Stimulated activated CD4-positive, alpha-beta T cell treated with anti-CD3 and anti-CD28 coated beads, Interleukin-1b, Interleukin-23, amount 100 ng/mL, for 1 hour (primary cell): ENCODE data around the gene PLB1.

ENCODE experiments used
- DNase-seq, 2 donors: peaks; one replicate each; pipeline ENCODE4 v3.0.0-alpha.2; 2020; ENCODE audit warnings: low read depth in 2 of 2

PLB1 gene

DNA sequence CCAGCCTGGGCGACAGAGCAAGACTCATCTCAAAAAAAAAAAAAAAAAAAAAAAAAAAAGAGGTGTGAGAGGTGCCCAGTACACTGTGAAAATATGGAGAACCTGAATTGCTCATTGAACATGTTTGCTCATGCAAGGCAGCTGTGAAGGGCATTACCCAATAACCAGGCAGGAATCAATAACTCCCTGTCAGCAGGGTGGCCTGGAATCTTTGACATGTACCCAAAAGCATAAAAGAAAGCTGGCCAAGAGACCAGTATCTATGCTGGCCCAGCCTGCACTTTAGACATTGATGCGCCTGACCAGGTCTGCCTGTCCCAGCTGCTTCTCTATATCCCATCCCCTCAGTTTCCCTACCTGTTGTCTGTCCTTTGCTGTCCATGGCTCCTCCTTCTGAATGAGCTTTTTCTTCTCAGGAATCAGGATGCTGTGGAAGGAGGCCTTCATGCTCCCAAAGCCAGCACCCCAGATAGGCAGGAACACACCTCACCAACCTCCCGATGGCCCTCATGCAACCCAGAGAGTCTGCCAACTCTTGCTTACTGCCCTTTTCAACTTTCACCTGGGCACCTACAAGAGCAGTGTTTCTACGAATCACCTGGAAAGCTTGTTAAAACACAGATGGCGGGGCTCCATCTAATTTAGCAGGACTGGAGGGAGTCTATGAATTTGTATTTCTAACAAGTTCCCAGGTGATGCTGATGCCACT, 172.4 kb downstream of the PLB1 start:
- DNase-seq: no peak

DNA sequence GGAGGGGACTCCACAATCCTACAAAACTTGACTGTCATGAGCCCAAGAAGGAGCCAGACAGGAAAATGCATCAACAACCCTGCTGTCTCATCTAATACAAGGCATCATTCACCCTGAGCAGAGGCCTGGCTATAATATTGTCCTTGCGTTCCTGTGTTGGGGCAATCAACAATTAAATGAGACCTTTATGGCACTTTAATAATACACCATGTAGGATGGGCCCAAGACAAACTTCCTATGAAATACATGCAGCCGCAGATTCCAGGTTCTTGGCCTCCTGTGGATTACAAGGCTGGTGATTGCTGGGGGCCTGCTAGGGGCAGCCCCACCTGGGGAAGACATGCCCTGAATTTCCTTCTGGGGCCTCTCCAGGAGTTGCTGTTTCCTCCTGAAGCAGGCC, 173.0 kb downstream of the PLB1 start:
- DNase-seq: no peak

DNA sequence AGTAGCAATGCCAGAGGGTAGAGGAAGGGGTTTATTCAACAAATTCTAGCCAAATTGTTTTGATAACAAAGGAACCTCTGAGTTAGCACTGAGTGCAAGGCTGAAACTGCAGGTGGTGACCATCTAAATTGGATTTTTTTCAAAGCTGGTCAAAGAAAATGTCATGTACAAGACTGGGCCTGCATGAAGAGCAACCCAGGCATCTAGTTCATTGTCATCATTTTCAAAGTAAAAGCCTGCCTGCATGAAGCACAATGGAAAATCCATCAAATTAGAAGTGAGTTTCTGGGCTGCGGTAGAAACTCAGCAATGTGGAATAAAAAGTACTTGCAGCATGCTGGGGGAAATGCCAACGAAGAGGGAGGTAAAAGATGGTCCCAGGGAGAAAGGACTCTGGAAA, 175.0 kb downstream of the PLB1 start:
- DNase-seq: no peak

DNA sequence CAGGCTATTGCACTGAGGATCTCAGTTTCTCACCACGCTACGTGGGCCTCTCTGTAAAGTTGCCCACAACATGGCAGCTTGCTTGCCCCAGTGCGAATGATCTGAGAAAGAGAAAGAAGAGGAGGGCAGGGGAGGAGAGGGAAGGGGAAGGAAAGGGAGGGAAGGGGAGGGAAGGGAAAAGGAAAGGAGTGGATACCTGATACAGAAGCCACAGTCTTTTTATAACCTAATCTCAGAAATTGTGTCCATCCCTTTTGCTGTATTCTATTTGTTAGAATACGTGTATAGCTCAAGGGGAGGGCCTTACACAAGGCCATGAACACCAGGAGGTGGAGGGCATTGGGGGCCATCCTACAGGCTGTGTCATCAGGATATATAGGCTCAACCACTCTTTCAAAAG, 177.5 kb downstream of the PLB1 start:
- no peak for DNase-seq

DNA sequence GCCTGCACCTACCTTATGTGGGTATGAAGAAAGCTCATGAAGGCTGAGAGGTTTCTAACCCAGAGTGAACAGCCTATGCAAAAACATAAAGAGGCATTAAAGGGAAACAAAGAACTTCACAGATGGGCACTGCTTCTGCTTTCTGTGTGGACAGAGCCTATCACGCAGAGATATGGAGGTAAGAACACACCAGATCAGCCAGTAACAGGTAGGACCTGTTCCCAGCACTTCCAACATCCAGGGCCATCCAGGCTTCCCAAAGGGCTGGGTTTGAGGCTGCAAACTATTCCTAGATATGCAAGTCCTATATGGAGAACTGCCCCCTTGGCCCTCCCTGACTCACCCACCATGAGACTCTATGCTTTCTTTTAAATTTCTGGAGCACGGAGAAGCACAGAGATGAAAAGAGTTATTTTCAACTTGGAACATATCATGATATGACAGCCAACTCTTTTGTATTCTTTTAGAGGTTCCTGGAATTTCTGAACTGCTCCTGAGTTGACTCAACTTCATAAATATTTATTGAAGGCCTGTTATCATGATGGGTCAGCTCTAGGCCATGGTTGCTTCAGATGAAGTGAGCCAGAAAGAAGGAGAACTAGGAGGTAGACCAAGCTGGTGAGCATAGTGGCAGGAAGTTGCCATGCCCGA, 178.3 kb downstream of the PLB1 start:
- no peak for DNase-seq

DNA sequence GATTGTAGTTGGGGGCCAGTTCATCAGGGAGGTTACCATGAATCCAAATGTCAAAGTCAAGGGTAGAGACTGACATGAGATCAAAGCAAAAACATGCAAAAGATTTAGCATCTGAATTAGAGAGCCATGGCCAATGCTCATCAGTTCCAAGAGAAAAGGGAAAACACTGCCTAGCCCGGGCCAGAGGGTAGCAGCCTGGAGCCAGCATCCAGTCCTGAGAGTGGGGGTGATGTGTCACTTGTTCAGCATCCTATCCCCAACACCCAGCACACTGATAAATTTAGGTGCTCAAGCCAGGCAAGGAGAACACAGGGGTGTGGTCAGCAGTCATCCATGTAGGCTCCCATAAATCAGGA, 178.8 kb downstream of the PLB1 start:
- no peak for DNase-seq

DNA sequence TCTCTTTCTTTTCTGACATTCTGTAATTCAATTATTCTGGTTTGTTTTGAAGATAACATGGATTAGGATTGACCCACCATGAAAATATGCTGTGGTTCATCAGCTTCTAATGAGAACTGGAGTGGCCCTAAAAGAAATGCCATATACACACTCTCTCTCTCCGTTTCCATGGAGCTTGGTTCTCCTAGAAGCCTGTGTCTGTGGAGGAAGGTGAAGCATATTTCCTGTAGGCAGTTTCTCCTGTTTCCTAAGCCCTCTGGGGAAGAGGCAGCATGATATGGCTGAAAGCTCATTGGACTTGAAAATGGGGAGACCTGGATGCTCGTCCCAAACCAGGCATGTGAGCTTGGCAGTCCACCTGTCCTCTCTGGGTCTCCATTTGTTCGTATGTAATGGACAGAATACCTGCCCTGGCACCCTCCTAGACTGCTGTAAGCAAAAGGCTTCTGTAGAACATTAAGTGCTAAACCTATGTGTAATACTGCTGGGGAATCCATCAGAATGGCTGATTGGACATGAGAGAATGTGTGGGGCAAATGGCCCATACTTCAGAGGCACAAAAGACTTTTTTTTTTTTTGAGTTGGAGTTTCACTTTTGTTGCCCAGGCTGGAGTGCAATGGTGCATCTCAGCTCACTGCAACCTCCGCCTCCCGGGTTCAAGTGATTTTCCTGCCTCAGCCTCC, 180.4 kb downstream of the PLB1 start:
- no peak for DNase-seq

DNA sequence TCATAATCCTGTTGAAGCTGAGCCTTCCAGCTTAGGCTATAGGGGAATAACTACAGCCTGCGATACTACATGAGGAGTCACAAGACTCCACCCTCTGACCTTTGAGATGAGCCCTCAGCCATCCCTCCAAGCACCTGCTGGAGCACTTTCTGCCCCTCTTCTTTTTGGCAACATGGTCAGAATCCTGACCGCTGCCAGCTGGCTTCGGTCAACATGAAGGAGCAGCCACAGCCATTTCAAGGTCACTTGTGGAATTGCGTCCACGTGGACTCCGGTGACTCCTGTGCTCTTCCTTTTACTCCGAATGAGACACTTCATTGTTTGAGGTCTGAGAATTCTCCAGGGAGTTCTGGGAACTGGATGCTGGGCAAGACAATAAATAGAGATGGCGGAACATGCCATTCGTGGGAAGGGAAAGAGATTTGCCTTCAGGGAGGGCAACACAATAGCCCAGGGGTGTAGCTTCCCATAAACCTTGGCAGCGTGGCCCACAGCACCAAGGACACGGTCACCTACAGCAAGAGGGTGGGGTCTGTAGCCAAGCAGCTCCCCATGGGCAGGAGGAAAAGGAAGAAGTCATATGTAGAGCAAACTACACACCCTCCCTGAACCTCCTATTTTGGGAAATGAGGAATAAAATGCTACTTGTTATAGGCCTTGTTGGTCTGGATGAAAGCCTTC, 182.5 kb downstream of the PLB1 start:
- no peak for DNase-seq

DNA sequence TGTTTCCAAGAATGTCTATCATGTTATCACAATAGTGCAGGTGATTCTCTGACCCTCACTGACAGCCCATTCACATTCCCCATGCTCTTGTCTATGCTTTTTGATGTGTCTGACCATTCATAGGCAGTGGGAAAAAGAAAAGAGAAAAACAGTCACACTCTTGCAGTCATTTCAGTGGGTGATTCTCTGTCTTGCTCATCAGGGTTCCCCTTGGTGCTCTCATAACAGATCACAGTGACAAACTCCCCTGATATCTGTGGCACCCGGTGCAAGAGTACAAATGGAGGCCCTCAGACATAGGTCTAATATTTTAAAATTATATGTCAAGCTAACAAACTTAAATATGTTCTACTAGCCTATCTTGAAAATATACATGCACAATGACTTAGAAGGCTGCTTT, 183.1 kb downstream of the PLB1 start:
- DNase-seq: no peak

DNA sequence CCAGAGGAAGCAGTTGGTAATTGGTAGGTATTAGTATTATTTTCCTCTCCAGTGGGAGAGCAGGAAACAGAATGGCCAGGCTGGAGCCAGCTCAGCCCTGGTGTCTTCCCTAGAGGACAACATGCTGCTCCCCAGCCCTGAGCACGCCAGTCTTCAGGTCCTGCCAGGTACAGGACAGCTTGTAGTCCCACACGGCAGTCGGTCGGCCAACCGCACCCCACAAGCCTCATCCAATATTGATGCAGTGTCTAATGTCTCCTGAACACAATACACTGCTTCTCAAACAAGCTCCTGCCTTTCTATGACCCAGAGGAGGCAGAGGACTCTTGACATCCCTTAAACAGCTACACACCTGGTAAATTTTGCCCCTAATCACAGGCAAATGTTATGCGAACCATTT, 184.8 kb downstream of the PLB1 start:
- DNase-seq: no peak

DNA sequence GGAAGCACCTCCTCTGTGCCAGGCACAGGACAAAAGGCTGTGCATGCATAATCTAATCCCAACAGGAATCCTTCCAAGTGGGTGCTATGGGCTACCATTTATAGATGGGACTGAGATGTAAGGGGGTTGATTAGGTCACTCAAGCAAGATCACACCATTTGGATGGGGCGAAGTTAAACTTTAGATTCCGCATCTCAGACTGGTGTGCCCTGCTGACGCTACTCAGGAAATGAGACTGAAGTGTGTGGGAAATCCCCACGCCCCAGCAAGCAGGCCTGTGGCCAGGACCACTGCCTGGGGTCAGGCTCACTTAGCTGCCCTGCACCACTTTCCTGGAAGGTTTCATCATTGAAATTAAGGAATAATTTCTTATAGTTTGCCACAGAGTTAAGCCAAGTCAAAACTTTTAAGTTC, 185.3 kb downstream of the PLB1 start:
- DNase-seq: peak; percentile 28 to 29

DNA sequence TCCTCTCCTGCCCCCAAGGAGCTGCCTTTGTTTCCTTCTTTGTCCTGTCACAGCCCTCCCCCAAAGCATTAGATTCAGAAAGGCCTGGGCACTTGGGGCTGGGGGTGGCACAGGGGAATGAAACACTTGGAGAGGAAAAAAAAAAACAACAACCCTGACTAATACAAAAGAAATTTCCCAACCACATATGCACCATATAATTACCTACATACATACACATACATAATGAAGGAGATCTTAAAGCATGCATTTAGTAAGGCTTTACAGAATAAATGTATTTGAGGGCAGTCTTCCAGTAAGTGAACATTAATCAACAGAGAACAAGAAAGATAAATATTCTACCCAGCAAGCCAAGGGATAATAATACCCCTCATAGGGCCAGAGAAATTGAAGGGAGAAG, 185.7 kb downstream of the PLB1 start:
- DNase-seq: peak in 1 of 2 donors; percentile 6

DNA sequence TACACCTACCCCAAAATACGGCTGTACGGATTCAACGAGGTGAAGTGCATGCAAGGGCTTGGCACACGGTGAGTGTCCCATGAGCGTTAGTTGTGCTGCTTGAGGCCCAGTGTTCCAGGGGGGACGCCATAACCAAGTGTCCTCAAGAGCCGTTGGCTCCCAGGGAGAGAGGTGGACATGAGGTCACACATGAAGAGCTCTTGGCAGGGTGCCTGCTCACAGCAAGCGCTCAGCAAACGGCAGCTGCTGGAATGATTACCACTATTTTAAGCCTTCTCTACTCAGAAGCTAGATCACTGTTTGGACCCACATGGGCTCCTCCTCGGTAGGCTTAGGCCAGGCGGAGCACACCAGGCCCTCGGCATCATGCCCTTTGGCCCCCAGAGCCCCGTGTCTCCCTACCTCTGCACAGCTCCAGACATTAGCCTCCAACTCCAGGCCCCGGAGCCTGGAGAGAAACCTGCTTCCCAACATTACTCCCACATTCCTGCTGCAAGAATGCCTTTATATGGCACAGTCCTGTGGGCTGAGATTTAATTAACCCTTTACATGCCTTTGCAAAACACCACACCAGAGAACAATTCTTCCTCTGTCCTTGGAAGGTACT, 187.3 kb downstream of the PLB1 start:
- no peak for DNase-seq

DNA sequence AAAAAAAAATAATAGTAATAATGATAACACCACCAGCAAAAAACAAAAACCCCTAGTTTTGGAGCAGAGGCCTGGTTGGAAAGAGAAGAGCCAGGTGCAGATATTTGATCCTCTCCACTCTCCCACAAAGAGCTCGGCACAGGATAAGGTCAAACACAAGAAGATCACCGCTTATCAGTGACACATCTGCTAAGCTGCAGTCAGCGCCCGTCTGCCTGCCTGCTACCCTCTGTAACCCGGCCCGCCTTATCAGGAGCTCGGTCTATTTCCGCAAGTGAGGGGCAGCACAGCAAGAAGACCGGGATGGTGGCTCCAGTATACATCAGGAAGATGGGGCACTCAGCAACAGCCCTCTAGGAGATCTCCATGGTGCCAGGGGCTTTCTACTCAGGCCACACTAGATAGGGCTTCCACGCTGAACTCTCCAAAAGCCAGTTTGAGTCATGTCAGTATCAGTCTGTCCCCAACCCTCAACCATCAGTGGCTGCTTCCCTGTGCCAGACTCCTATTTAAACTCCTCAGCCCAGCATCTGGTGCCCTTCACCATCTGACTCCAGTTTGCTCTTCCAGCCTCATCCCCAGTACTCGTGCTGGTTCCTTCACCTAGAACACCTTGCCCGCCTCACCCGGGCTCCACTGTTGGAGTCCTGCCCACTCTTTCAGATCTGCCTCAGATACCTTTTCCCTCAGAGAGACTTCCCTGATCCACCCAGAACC, 188.4 kb downstream of the PLB1 start:
- no peak for DNase-seq

DNA sequence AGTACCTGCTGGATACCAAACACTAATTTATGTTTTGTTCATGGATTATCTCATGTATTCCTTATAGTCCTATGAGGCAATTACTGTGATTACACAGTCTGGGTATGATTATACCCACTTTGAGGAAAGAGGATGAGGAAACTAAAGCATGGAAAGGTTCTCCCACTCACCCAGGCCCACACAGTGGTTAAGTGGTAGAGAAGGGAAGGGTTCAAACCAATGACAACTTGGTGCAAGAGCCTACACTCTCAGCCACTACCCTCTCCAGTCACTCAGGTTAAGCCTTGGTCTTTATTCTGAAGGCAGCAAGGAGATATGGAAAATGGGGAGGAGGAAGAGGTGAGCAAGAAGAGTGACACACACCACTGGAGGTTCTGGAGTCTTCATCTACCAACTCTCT, 191.3 kb downstream of the PLB1 start:
- DNase-seq: no peak

DNA sequence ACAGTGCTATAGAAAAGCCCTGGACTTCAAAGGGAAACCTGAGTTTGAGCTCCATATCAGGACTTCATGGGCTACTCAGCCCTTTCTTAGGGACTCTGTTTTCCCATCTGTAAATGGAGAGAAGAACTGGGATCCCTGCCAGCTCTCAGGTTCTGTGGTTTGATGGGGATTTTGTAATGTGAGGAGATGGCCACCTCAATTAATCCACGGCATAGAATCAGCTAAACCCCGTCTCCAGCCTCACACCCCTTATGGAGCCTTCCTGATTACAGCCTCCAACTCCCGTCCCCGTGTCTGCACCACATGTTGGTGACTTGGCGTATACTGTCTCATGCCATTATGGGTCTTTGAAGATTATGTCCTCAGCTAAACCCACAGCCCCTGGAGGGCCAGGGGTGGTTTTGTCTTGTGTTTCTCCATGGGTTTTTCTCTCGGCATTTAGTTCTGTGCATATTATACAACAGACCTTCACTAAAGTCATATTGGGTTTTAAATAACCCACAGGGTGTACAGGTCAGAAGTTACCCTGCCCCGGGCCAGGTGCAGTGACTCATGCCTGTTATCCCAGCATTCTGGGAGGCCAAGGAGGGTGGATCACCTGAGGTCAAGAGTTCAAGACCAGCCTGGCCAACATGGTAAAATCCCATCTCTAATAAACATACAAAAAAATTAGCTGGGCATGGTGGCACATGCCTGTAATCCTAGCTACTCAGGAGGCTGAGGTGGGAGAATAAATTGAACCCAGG, 192.0 kb downstream of the PLB1 start:
- DNase-seq: no peak

DNA sequence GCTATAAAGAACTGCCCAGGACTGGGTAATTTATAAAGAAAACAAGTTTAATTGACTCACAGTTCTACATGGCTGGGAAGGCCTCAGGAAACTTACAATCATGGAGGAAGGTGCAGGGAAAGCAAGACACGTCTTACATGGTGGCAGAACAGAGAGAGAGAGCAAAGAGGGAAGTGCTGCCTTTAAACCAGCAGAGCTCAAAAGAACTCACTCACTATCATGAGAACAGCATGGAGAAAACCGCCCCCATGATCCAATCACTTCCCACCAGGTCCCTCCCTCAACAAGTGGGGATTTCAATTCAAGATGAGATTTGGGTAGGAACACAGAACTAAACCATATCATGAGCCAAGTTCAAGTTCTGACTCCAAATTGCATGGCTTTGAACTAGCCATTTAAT, 193.0 kb downstream of the PLB1 start:
- no peak for DNase-seq

DNA sequence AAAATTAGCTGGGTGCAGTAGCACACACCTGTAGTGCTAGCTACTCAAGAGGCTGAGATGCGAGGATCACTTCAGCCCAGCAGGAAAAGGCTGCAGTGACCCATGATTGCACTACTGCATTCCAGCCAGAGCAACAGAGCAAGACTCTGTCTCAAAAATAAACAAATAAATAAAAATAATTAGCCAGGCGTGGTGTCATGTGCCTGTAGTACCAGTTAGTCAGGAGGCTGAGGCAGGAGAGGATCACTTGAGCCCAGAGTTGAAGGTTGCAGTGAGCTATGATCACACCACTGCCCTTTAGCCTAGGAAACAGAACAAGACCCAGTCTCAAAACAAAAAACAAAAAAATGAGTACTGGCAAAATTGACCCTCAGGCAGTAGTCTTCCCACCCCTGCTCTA, 193.9 kb downstream of the PLB1 start:
- no peak for DNase-seq

DNA sequence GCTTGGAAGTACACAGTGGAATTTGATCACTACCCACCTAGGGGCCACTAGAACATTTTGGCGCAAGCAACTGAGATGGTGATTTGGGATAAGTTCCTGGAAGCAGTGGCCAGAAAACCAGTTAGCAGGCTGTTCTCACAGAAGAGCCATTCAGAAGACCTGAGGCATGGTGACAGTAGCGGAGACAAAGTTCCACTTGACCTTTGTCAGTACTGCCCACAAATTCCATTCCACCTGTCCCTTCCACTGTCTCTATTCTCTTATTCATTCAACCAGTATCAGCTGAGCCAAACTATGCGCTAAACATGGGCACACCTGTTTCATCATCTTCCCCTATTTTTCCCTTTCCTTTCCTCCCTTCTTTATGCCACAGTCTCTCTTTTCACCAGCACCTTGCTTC, 196.6 kb downstream of the PLB1 start:
- DNase-seq: no peak

DNA sequence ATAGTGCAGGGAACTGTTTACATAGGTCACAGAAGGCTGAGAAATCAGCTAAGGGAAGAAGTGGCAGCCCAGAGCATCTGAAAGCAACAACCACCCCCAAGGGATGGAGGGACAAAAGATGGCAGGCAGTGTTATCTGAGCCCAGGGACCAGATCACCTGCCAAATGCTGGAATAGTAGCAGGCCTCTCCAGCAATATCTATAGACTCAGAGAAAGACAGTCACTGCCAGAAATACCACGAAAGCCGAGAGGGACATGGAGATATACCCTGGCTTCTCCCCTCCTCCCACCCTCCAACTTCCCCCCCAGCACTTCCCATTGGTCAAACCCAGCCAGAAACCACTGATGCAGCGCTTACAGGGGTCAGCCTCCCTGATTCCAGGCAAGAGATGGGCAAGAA, 197.4 kb downstream of the PLB1 start:
- no peak for DNase-seq
